Embryonic facial prominence (tissue), 1 donor: ENCODE results near the gene NACA2.
"Not testable (repeated sequence)": the region's sequence is repeated elsewhere in the genome, so short reads cannot be mapped to it uniquely, and the experiment has no call there.

ENCODE experiments used
- DNase-seq: peaks from one replicate; pipeline ENCODE4 v3.0.0-alpha.2; 2016; ENCODE audit errors: extremely low spot score

NACA2 gene

GRCh38 chr17:61575983-61576382 is 15.0 kb downstream of the NACA2 start:
- DNase-seq = no peak

GRCh38 chr17:61575352-61575975 is 15.6 kb downstream of the NACA2 start:
- DNase-seq = no peak

- peak; percentile 46 for DNase-seq
Observed at GRCh38 chr17:61574542-61575351, 16.3 kb downstream of the NACA2 start.

- DNase-seq = not testable (repeated sequence)
Observed at GRCh38 chr17:61572547-61572946, 18.5 kb downstream of the NACA2 start.

- DNase-seq = no peak
Observed at GRCh38 chr17:61571624-61572023, 19.4 kb downstream of the NACA2 start.

- DNase-seq = no peak
Observed at GRCh38 chr17:61570118-61570517, 20.9 kb downstream of the NACA2 start.

GRCh38 chr17:61569525-61569924 is 21.5 kb downstream of the NACA2 start:
- not testable (repeated sequence) for DNase-seq

GRCh38 chr17:61568219-61569072 is 22.6 kb downstream of the NACA2 start:
- DNase-seq = no peak

- DNase-seq = no peak
Observed at GRCh38 chr17:61567045-61567802, 23.8 kb downstream of the NACA2 start.

GRCh38 chr17:61566448-61566847 is 24.6 kb downstream of the NACA2 start:
- DNase-seq = not testable (repeated sequence)

GRCh38 chr17:61565850-61566249 is 25.2 kb downstream of the NACA2 start:
- not testable (repeated sequence) for DNase-seq

GRCh38 chr17:61565213-61565612 is 25.8 kb downstream of the NACA2 start:
- no peak for DNase-seq

GRCh38 chr17:61562287-61562686 is 28.7 kb downstream of the NACA2 start:
- no peak for DNase-seq

GRCh38 chr17:61561354-61561753 is 29.7 kb downstream of the NACA2 start:
- DNase-seq = no peak

GRCh38 chr17:61560071-61560470 is 30.9 kb downstream of the NACA2 start:
- DNase-seq = no peak

- no peak for DNase-seq
Observed at GRCh38 chr17:61556224-61557188, 34.5 kb downstream of the NACA2 start.

- no peak for DNase-seq
Observed at GRCh38 chr17:61555127-61555566, 35.9 kb downstream of the NACA2 start.

GRCh38 chr17:61554209-61554608 is 36.8 kb downstream of the NACA2 start:
- DNase-seq = no peak

- not testable (repeated sequence) for DNase-seq
Observed at GRCh38 chr17:61552560-61552959, 38.5 kb downstream of the NACA2 start.

GRCh38 chr17:61551255-61551742 is 39.7 kb downstream of the NACA2 start:
- DNase-seq = peak; percentile 56
